Dedifferentiated amniotic fluid mesenchymal stem cell (primary cell): ENCODE results near the gene ZNF143.
"Not testable (repeated sequence)": the region's sequence is repeated elsewhere in the genome, so short reads cannot be mapped to it uniquely, and the experiment has no call there.

Source experiments
- DNase-seq: peaks from one replicate; pipeline ENCODE4 v3.0.0-alpha.2; 2016; ENCODE audit errors: extremely low spot score

ZNF143 gene

GRCh38 chr11:9460322-9461062 lies at the start of gene ZNF143:
Gene ZNF143 (plus strand): TSS chr11:9461012. CDS start chr11:9471309, 10,297 bp downstream.
- peak; percentile 100 for DNase-seq

GRCh38 chr11:9428706-9429105 lies 32.1 kb upstream of the ZNF143 start:
- no peak for DNase-seq

- no peak for DNase-seq
Measured at GRCh38 chr11:9438611-9439010, 22.2 kb upstream of the ZNF143 start.

- DNase-seq: no peak
Measured at GRCh38 chr11:9446230-9446629, 14.6 kb upstream of the ZNF143 start.

GRCh38 chr11:9448576-9449352 lies 12.0 kb upstream of the ZNF143 start:
- no peak for DNase-seq

GRCh38 chr11:9452023-9452422 lies 8.8 kb upstream of the ZNF143 start:
- not testable (repeated sequence) for DNase-seq

GRCh38 chr11:9455722-9456121 lies 5.1 kb upstream of the ZNF143 start:
- DNase-seq: no peak

GRCh38 chr11:9459667-9460321 lies 1.0 kb upstream of the ZNF143 start:
- DNase-seq: peak; percentile 14

GRCh38 chr11:9461063-9461759 lies 399 bp downstream of the ZNF143 start:
- peak; percentile 82 for DNase-seq

GRCh38 chr11:9461760-9462134 lies 935 bp downstream of the ZNF143 start:
- DNase-seq: peak; percentile 29

- DNase-seq: no peak
Measured at GRCh38 chr11:9462172-9462799, 1.5 kb downstream of the ZNF143 start.

GRCh38 chr11:9462806-9463537 lies 2.2 kb downstream of the ZNF143 start:
- no peak for DNase-seq

GRCh38 chr11:9470765-9471164 lies 10.0 kb downstream of the ZNF143 start:
- no peak for DNase-seq

GRCh38 chr11:9473408-9473807 lies 12.6 kb downstream of the ZNF143 start:
- DNase-seq: no peak

- no peak for DNase-seq
Measured at GRCh38 chr11:9479899-9480298, 19.1 kb downstream of the ZNF143 start.

GRCh38 chr11:9489080-9489765 lies 28.4 kb downstream of the ZNF143 start:
- peak; percentile 78 for DNase-seq

- DNase-seq: no peak
Measured at GRCh38 chr11:9490376-9490775, 29.6 kb downstream of the ZNF143 start.

GRCh38 chr11:9493492-9493891 lies 32.7 kb downstream of the ZNF143 start:
- no peak for DNase-seq

GRCh38 chr11:9494316-9494715 lies 33.5 kb downstream of the ZNF143 start:
- DNase-seq: no peak

- no peak for DNase-seq
Measured at GRCh38 chr11:9495803-9496514, 35.1 kb downstream of the ZNF143 start.
